SK-N-SH (cell line): ENCODE results near the gene PRDM15. TPM values are rescaled to one million over a fixed set of nuclear protein-coding genes. Genes with fewer than 3 reads are reported as not detected.

Experiments
- CTCF ChIA-PET: fragments of 300-600, 350-600 bp; formaldehyde crosslinking; extraction: SDS; loops from one replicate; lab custom pipeline; 2021; lab: Yijun Ruan, JAX
- POLR2A ChIA-PET: fragments of 350-600 bp; sonication (Branson Sonifier 250); formaldehyde crosslinking; extraction: SDS; loops from one replicate; lab custom pipeline; 2020; ENCODE audit warnings: antibody characterized with exemption, inconsistent platforms; lab: Yijun Ruan, JAX
- DNase-seq: peaks from one replicate; pipeline ENCODE4 v3.0.0; 2012
- H2AFZ ChIP-seq: fragments of 200-600 bp; sonication (generic); 2 replicates; pipeline ENCODE4 v1.8.1; 2016; ENCODE audit warnings: antibody characterized with exemption, mild to moderate bottlenecking, low read depth
- H3F3A ChIP-seq: fragments of 200-600 bp; sonication (generic); replicated peaks from 2 replicates; pipeline ENCODE3; 2016; ENCODE audit warnings: antibody characterized with exemption, mild to moderate bottlenecking; ENCODE audit not compliant: insufficient read depth
- H3K27ac ChIP-seq, 2 experiments: fragments of 200-500 bp in 1 of 2; fragments of 200-600 bp in 1 of 2; sonication (Bioruptor generic) in 1 of 2; sonication (generic), shearing (Covaris generic) in 1 of 2; 2 replicates each; pipeline versions ENCODE4 v1.5.1 to v1.6.1; 2014 to 2016; ENCODE audit warnings: low read depth in 2 of 2, inconsistent platforms in 1 of 2, low read length in 1 of 2, mild to moderate bottlenecking in 1 of 2, mixed read lengths in 1 of 2
- H3K27me3 ChIP-seq: fragments of 200-600 bp; sonication (generic), shearing (Covaris generic); 2 replicates; pipeline ENCODE4 v1.6.1; 2016; ENCODE audit warnings: mixed run types; ENCODE audit not compliant: insufficient read depth
- H3K36me3 ChIP-seq, 2 experiments: fragments of 200-500 bp in 1 of 2; fragments of 200-600 bp in 1 of 2; sonication (Bioruptor generic) in 1 of 2; sonication (generic) in 1 of 2; replicated peaks in 1 of 2; 2 replicates each; pipeline versions ENCODE3 to v1.5.1; 2014 to 2016; ENCODE audit warnings: low read length in 1 of 2, mild to moderate bottlenecking in 1 of 2; ENCODE audit not compliant: insufficient read depth in 2 of 2, control insufficient read depth in 1 of 2
- H3K4me1 ChIP-seq, 2 experiments: fragments of 200-500 bp in 1 of 2; fragments of 200-600 bp in 1 of 2; sonication (Bioruptor generic) in 1 of 2; sonication (generic), shearing (Covaris generic) in 1 of 2; 2 replicates each; pipeline versions ENCODE4 v1.5.1 to v1.6.1; 2014 to 2016; ENCODE audit warnings: low read depth in 1 of 2, low read length in 1 of 2, mixed run types in 1 of 2; ENCODE audit not compliant: insufficient read depth in 2 of 2, control insufficient read depth in 1 of 2
- H3K4me2 ChIP-seq: fragments of 200-600 bp; sonication (generic), shearing (Covaris generic); 2 replicates; pipeline ENCODE4 v1.6.1; 2017; ENCODE audit warnings: mixed run types
- H3K4me3 ChIP-seq, 2 experiments: fragments of 200-500 bp in 1 of 2; fragments of 200-600 bp in 1 of 2; sonication (Bioruptor generic) in 1 of 2; sonication (generic), shearing (Covaris generic) in 1 of 2; 2 replicates each; pipeline versions ENCODE4 v1.5.1 to v1.8.1; 2014 to 2016; ENCODE audit warnings: low read depth in 2 of 2, inconsistent platforms in 1 of 2, low read length in 1 of 2, mild to moderate bottlenecking in 1 of 2, mixed read lengths in 1 of 2, moderate library complexity in 1 of 2
- H3K79me2 ChIP-seq: fragments of 200-600 bp; sonication (generic); 2 replicates; pipeline ENCODE4 v1.8.1; 2017; ENCODE audit warnings: mild to moderate bottlenecking; ENCODE audit not compliant: insufficient read depth
- H3K9ac ChIP-seq: fragments of 200-600 bp; sonication (generic); 2 replicates; pipeline ENCODE4 v1.6.1; 2017; ENCODE audit warnings: mixed run types
- H3K9me2 ChIP-seq: fragments of 200-600 bp; sonication (generic); 2 replicates; pipeline ENCODE4 v1.6.1; 2017; ENCODE audit warnings: mixed run types
- H3K9me3 ChIP-seq: fragments of 200-600 bp; sonication (generic); 2 replicates; pipeline ENCODE4 v1.6.1; 2017; ENCODE audit warnings: mixed run types, mild to moderate bottlenecking, moderate library complexity
- H4K20me1 ChIP-seq: fragments of 200-600 bp; sonication (generic); 2 replicates; pipeline ENCODE4 v1.6.1; 2017; ENCODE audit warnings: mild to moderate bottlenecking, mixed run types; ENCODE audit not compliant: insufficient read depth
- ELF1 ChIP-seq: IDR thresholded peaks from 2 replicates; pipeline ENCODE4 v1.4.0; 2012
- EP300 ChIP-seq, 2 experiments: IDR thresholded peaks; 2 replicates each; pipeline versions ENCODE4 v1.4.0 to v1.6.1; 2012; ENCODE audit warnings: borderline replicate concordance in 1 of 2, low read depth in 1 of 2, low read length in 1 of 2
- FOSL2 ChIP-seq: IDR thresholded peaks from 2 replicates; pipeline ENCODE4 v1.4.0; 2012; ENCODE audit warnings: low read depth, mild to moderate bottlenecking, moderate library complexity, borderline replicate concordance
- FOXM1 ChIP-seq: IDR thresholded peaks from 2 replicates; pipeline ENCODE4 v1.4.0; 2012; ENCODE audit warnings: low read depth, mild to moderate bottlenecking
- GATA2 ChIP-seq: sonication (generic); formaldehyde crosslinking; IDR thresholded peaks from 2 replicates; pipeline ENCODE4 v1.5.0; 2020; ENCODE audit warnings: mild to moderate bottlenecking, missing genetic modification reagents
- NFIC ChIP-seq: IDR thresholded peaks from 2 replicates; pipeline ENCODE4 v1.4.0; 2012; ENCODE audit warnings: borderline replicate concordance
- POLR2AphosphoS5 ChIP-seq: IDR thresholded peaks from 2 replicates; pipeline ENCODE4 v1.6.1; 2012; ENCODE audit warnings: low read depth, low read length
- RXRA ChIP-seq: IDR thresholded peaks from 2 replicates; pipeline ENCODE4 v1.4.0; 2012; ENCODE audit warnings: low read depth, mild to moderate bottlenecking, borderline replicate concordance
- SIN3A ChIP-seq: IDR thresholded peaks from 2 replicates; pipeline ENCODE4 v1.6.1; 2012; ENCODE audit warnings: low read depth, mild to moderate bottlenecking, low read length, moderate library complexity, borderline replicate concordance
- SMC3 ChIP-seq: IDR thresholded peaks from 2 replicates; pipeline ENCODE4 v1.6.1; 2012; ENCODE audit warnings: low read depth, low read length, improper control_type of control experiment
- YY1 ChIP-seq: IDR thresholded peaks from 2 replicates; pipeline ENCODE4 v1.4.0; 2012; ENCODE audit warnings: low read depth, mild to moderate bottlenecking
- WGBS: methylation state at CpG from one replicate; pipeline ENCODE4 v1.1.6; 2017; ENCODE audit warnings: low lambda C conversion rate; 5-methylcytosine and 5-hydroxymethylcytosine counted together
- polyA plus RNA-seq, 3 experiments: library from polyadenylated mRNA; depleted of rRNA; stranded (reverse); fragments of >200 nt; gene quantifications; 2 replicates each; pipeline ENCODE4 v1.2.3, GENCODE V29; 2012
- TF ChIP-seq, protein P1 (sequence below): fragments of 150-350 bp; IDR thresholded peaks from 2 replicates; pipeline ENCODE4 v1.6.1; 2016; ENCODE audit warnings: mild to moderate bottlenecking, low read depth, low read length
- TF ChIP-seq, protein P2 (sequence below): fragments of 200-600 bp; sonication (generic); IDR thresholded peaks from 2 replicates; pipeline ENCODE4 v1.6.1; 2017; ENCODE audit warnings: antibody characterized with exemption, mild to moderate bottlenecking, moderate library complexity
- TF ChIP-seq, protein P3 (sequence below): IDR thresholded peaks from 2 replicates; pipeline ENCODE4; 2012

The PRDM15 gene
- polyA plus RNA-seq, 1 of the 3 experiments (the other 2 are of a cell fraction): 7.0 TPM

- Histone ChIP-seq H3K9ac (no peak overlapping the region), H3K27me3 (no peaks in the 10 kb centered on the region), H3K4me3 (no peak overlapping the region), H3K4me1 (peaks cover 3 to 6% of the 10 kb centered on the region in 2 experiments; a peak in 1 of 4 replicates), H3K9me2 (no peaks in the 10 kb centered on the region), H3K9me3 (no peaks in the 10 kb centered on the region), H3K36me3 (no peaks in the 10 kb centered on the region), H3F3A (peaks cover 3% of the 10 kb centered on the region), H4K20me1 (no peaks in the 10 kb centered on the region), H3K4me2 (no peak overlapping the region), H3K79me2 (no peaks in the 10 kb centered on the region), H2AFZ (no peak overlapping the region), H3K27ac (no peak overlapping the region)
- no peak for DNase-seq
- WGBS: 58% methylated on average over 5 of the region's 5 CpGs
- POLR2A ChIA-PET: no interaction called here
- CTCF ChIA-PET: interaction anchor here (1.3 kb wide), 1 partner anchor 10 kb away, joined by 4 read pairs; no protein-coding TSS in a partner anchor
- TF ChIP-seq POLR2AphosphoS5: no peak
- TF ChIP-seq, protein P1, sequence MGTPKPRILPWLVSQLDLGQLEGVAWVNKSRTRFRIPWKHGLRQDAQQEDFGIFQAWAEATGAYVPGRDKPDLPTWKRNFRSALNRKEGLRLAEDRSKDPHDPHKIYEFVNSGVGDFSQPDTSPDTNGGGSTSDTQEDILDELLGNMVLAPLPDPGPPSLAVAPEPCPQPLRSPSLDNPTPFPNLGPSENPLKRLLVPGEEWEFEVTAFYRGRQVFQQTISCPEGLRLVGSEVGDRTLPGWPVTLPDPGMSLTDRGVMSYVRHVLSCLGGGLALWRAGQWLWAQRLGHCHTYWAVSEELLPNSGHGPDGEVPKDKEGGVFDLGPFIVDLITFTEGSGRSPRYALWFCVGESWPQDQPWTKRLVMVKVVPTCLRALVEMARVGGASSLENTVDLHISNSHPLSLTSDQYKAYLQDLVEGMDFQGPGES: no peak
- TF ChIP-seq, protein P2, sequence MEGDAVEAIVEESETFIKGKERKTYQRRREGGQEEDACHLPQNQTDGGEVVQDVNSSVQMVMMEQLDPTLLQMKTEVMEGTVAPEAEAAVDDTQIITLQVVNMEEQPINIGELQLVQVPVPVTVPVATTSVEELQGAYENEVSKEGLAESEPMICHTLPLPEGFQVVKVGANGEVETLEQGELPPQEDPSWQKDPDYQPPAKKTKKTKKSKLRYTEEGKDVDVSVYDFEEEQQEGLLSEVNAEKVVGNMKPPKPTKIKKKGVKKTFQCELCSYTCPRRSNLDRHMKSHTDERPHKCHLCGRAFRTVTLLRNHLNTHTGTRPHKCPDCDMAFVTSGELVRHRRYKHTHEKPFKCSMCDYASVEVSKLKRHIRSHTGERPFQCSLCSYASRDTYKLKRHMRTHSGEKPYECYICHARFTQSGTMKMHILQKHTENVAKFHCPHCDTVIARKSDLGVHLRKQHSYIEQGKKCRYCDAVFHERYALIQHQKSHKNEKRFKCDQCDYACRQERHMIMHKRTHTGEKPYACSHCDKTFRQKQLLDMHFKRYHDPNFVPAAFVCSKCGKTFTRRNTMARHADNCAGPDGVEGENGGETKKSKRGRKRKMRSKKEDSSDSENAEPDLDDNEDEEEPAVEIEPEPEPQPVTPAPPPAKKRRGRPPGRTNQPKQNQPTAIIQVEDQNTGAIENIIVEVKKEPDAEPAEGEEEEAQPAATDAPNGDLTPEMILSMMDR: no peak
- no peak for TF ChIP-seq YY1
- no peak for TF ChIP-seq SIN3A
- TF ChIP-seq, protein P3, sequence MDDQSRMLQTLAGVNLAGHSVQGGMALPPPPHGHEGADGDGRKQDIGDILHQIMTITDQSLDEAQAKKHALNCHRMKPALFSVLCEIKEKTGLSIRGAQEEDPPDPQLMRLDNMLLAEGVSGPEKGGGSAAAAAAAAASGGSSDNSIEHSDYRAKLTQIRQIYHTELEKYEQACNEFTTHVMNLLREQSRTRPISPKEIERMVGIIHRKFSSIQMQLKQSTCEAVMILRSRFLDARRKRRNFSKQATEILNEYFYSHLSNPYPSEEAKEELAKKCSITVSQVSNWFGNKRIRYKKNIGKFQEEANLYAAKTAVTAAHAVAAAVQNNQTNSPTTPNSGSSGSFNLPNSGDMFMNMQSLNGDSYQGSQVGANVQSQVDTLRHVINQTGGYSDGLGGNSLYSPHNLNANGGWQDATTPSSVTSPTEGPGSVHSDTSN: no peak
- TF ChIP-seq EP300 (IDR thresholded peaks at IDR 0.05; ENCODE audit: borderline replicate concordance in 1 of 2, low read depth in 1 of 2, low read length in 1 of 2): no peak
Measured at GRCh38 chr21:41779659-41780058, 99.5 kb downstream of the PRDM15 start.

DNA sequence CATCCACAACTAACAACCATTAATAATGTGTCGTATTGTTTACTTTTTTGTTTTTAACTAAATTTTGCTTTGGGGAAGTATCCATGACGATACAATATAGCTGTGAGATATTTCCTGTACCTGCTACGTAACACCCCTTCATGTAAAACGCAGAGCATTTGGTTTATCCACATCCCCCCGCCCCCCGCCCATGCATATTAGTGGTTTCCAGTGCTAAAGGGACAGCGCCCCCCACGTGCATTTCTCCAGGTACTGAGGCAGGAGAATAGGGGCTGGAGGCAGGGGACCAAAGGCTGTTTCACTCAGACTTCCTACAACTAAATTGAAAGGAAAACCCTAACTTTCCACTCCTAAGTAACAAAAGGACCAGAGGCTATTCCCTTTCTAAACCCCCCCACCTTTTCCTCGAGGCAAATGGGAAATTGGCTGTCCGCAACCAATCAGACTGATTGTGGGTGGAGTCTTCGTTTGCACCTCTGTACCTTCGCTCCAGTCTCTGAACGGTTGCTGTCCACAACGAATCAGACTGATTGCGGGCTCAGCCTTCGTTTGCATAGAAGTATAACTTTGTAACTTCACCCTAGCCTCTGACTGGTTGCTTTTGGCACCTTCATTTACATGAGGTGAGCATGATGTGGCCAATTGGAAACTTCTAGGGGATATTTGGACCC lies 100.1 kb downstream of the PRDM15 start:
- no peak overlapping the region for H3K4me2 ChIP-seq
- peaks cover 3% of the 10 kb centered on the region for H3F3A ChIP-seq
- CTCF ChIA-PET: interaction anchor here (0.7 to 4.4 kb wide), 24 partner anchors 9 to 495 kb away, joined by 3 to 75 read pairs (median 4); no protein-coding TSS in a partner anchor
- no peak overlapping the region for H3K9ac ChIP-seq
- peaks cover 3 to 6% of the 10 kb centered on the region in 2 experiments; a peak in 1 of 4 replicates for H3K4me1 ChIP-seq
- H3K27ac ChIP-seq: no peak overlapping the region
- H3K79me2 ChIP-seq: no peaks in the 10 kb centered on the region
- no peaks in the 10 kb centered on the region for H3K9me3 ChIP-seq
- H3K27me3 ChIP-seq: no peaks in the 10 kb centered on the region
- H3K4me3 ChIP-seq: no peak overlapping the region
- POLR2A ChIA-PET: no interaction called here
- no peak for DNase-seq
- H3K9me2 ChIP-seq: no peaks in the 10 kb centered on the region
- H3K36me3 ChIP-seq: no peaks in the 10 kb centered on the region
- H2AFZ ChIP-seq: no peak overlapping the region
- TF ChIP-seq GATA2 (CRISPR knock-in tag) (no peak), FOXM1 (no peak), FOSL2 (no peak), NFIC (no peak), RXRA (no peak), SMC3 (no peak), ELF1 (no peak)
- TF ChIP-seq, protein P2: no peak
- WGBS: 63% methylated on average over 16 of the region's 16 CpGs
- H4K20me1 ChIP-seq: no peaks in the 10 kb centered on the region
